HG02870 (cell line): Measurements from ENCODE around the gene LYRM4.

Experiments used
- ATAC-seq: cut with Tn5 transposase; IDR thresholded peaks from one replicate; pipeline ENCODE4 v1.9.1; 2021; ENCODE audit warnings: mild to moderate bottlenecking, moderate library complexity; ENCODE audit not compliant: unreplicated experiment

Gene LYRM4

DNA sequence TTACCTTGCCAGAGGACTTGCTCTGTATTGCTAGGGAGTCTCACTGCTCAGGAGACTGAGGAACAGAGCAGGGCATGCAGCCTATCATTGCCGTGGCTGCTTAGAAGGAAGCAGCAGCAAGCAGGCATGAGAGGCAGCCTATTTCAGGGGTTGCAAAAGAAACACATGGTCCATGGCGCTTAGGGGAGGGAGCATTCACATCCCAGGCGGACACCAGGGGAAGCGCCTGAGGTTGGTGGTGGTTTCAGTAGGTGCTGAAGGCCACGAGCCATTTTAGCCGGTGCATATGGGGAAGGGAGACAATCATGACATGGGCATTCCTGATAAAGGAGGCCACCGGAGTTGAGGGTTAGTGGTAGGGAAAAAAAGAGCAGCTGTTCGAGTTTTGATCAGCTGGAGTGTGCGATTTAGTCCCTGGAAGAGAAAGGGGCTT is 21.5 kb upstream of the LYRM4 start:
- ATAC-seq, result no peak

DNA sequence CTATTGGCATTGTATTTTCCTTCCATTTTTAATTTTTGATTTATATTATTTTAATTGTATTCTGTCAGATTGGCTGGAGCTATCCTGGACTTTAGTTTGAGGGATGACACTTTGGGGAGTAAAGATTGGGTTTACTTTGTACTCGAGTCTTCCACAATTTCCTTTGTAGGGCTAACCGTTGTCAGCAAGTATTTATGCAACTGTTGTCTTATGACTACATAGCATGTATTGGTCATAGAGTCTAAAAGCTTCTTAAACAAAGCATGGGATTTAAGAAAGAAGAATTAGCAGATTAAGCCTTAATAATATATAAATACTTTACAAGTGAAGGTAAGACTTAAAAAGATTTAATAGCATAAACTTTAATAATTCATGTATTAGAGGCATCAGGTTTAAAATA is 20.2 kb upstream of the LYRM4 start:
- no peak for ATAC-seq

DNA sequence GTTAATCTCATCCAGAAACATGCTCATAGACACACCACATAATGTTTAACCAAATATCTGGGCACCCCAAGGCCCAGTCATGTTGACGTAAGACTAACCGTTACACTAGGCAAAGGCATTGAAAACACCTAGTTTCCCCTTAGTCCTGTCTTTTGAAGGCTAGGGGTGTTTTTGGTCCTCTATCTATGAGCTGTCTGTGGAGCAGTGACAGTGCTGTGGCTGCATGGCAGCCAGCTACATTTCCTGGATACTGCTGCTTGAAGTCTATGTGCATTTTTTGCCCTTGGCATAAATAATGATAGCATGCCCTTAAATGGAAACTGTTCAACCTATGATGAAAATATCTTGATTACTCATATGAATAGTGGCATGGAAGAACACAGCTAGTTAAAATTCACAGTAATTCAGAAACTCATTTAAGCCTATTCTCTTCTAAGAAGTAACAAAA is 19.2 kb upstream of the LYRM4 start:
- no peak for ATAC-seq

DNA sequence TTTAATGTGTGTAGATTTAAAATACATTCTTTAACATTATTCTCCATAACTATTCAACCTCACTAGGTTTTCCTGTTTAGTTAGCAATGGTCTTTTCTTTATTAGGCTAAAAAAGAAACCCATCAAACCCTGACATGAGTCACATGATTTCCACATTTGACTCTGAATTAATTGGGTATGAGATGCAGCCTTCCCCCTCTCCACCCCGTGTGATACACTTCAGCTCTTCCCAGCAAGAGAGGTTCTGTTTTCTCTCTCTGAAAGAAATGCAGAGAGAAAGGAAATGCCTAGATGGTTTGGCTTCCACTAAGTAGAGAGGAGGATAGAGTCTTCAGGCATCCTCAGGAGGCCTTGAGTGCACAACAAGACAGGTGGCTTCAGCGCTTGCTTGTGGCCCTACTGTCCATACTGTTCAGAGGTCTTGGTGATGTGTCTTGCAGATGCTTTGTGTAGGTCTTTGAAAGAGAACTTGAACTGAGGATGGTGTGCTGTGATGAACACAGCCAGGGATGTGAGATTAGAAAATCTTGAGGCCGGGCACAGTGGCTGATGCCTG is 17.9 kb upstream of the LYRM4 start:
- no peak for ATAC-seq

DNA sequence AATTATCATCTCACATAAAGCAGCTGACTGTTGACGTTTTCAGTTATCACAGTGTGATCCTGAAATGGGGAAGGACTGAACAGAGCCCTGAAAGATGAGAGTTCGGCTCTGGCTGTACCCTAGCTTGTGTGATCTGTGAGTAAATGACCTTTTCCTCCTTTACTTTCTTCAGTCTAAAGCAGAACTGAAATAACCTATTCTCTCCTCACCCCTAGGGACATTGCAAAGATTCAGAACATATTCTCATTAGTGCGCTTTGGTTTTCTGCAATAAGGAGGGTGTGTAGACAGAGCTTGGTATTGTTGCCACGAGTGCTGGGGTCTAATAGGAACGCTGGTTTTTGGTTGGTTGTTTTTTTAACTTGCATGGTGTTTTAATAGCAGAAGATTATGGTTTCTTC is 17.3 kb upstream of the LYRM4 start:
- ATAC-seq, result peak; percentile 68

DNA sequence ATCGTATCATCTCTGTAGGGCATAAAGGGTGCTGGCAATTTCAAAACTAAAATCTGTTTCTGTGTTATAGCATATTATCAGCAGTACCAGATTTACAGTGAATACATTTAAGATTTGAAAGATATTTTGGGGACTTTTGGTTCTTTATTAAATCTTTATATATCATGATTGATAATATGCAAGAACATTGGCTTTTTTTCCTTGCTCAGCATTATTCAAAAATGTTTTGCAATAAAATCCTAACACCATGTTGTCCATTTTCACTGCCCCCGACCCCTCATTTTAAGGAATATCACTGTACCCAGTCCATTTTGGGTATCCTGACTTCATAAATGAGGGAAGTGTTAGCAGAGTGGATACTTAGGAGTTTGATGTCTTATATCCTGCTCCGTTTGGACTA is 16.8 kb upstream of the LYRM4 start:
- ATAC-seq, result no peak

DNA sequence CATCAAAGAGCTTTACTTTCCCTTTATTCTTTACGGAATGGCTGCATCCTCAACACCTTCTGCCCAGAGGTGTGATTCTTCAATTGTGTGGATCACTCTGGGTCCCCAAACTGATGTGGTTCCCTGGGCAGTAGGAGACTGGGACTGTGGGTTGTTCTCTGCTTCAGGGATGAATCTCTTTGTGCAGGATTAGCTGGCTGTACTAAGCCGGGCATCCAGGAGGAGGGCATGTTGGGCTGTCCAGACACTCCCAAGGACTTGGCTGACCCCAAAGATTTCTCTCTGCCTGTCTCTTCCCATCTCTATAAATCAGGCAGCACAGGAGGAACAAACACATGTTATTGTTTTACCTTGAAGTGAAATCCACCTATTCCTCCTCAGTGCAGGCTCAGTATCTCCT is 15.8 kb upstream of the LYRM4 start:
- ATAC-seq, result no peak

DNA sequence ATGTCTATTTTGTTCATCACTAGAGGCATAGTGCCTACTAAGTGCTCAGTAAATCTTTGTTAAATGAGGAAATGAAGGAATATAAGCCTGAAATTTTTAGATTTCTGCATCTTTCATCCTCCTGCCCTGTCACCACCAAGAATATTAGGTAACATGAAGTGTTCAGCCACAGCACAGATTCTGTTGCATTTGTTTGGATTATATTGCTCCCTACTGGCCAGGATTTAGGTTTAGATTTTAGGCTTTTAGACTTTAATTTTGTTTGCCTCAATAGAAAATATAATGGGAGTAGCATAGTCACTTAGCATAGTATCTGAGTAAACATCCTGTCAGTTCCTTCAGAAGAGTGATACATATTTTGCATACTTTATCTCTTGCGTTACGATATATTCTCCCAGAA is 14.7 kb upstream of the LYRM4 start:
- ATAC-seq, result no peak

DNA sequence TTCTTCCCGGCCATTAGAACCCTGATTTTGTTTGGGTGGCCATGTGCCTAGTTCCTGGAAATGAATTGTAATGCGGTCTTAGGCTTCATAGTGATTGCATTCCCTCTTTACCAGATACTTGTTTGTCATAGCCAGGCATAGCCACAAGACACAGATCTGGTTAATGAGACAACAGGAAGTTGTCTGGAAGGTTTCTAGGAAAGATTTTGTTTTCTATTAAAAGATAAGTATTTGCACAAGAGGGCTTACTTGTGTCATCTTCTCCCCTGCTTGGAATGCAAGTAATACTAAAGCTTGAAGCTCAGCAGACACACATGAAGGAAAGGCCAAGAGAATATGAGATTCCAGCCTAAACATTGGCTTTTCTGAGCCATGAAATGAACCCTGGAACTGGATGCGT is 13.5 kb upstream of the LYRM4 start:
- no peak for ATAC-seq

DNA sequence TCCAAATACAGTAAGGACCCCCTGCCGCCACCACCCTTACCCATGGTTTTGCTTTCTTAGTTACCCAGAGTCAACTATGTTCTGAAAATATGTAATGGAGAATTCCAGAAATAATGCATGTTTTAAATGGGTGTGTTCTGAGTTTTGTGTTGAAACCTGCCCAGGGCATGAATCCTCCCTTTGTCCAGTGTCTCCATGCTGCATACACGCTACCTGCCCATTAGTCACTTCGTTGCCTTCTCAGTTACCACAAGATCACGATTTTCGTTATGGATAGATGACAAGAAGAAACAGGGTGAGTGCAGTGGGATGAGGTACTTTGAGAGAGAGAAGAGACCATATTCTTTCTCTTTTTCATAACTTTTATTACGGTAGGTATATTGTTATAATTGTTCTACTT is 11.2 kb upstream of the LYRM4 start:
- ATAC-seq, result no peak

DNA sequence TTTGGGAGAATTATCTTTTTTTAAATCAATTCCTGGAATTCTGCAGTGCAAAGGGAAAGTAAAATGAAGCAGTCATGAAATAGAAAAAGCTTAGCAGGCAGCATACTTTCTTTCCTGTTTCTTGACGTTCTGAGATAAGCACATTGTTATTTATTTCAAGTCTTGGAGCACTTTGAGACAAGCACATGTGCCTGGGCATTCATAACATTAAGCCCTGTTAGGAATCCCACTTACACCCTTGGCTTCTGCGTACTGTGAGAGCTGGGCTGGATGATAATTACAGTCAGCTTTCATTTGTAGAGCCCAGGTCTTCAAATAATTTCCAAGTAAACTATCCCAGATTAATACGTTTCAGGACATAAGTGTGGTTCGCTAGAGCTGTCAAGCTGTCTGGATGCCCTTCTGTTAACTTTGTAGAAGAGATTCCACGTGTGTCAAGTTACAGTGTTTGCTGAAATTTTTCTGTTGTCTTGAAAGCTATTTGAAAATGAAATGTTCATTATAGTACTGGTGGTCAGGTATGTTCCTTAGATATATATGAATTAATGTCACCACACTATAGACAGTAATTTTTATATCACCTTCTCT is 9.4 kb upstream of the LYRM4 start:
- no peak for ATAC-seq

DNA sequence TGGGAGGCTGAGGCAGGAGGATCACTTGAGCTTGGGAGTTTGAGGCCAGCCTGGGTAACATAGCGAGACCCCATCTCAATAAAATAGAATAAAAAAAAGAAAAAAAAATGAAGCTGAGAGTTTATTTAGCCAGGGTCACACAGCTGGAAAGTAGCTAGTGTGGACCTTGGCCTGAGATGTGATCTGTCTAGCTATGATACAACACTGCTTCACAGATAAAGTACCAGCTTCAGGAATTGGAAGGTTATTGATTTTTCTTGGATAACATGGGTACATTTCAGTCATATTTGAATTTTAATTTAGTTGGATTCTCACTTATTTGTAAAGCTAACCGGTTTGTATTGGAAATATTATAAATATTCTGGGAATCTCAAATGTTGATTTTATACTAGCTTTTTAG is 5.7 kb upstream of the LYRM4 start:
- ATAC-seq, result no peak

DNA sequence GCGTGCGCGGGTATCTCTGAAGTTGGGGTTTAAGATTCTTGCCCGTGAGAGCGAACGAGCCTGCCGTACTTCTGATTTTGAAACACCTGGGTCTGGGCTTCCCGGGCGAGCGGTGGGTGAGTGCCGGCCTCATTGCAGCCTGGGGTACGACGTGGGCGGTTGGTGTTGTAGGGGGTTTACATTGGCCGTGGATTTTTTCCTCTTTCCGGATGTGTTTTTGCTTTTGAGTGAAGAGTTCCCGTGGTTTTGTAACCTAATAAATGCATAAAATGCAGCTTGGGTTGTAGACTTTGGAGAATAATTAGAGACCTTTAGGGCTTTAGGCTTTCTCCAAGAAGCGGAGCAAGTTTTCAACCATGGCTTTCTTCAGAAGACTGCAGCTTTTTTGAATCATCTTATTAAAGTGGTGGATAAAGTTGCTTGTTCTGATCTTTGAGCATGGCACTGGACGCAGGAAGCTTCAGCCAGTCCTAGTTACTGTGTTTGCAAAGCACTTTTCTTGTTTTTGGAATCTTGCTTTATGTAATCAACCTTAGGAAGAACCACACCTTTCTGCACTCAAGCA is 877 bp upstream of the LYRM4 start:
- no peak for ATAC-seq

DNA sequence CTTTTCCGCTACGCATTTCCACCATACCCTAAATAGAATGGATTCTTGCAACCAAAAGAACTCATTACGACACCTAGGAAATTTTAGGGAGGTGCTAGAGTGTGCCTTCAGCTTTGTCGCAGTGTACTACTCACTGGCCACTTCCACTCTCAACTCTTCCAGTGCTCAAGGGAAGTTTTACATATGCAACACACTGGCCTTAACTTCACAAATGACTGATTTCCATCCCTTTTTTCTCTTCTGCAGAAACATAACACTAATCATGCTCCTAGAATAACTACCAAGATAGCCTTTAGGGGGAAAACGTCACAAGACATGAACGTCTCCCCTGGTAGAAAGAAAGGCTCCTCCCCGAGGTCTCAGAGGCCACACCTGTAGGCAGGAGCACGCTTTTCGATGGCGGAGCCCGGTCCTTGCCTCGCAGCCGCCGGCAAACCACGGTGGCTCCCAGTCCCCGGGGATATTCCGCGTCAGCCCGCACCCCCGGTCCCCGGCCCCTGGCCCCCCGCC is 584 bp downstream of the LYRM4 start:
- ATAC-seq, result peak; percentile 74

DNA sequence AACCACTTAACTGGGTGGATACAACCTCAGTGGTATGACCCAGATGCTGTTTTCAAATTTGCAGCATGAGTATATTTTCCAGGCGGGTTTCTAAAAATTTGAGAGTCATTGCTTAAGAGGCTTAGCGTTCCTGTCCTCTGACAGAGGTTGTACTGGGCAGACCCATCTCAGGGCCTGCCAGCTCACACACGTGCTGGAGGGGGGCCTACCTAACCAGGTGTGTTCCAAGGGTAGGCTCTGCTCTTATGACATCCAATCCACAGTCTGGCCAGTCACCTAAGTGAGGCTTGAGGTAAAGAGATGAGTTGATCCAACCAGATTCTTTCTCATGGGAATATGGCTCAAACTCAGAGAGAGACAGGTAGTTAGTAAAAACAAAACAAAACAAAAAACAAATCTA is 1.3 kb downstream of the LYRM4 start:
- ATAC-seq, result no peak

DNA sequence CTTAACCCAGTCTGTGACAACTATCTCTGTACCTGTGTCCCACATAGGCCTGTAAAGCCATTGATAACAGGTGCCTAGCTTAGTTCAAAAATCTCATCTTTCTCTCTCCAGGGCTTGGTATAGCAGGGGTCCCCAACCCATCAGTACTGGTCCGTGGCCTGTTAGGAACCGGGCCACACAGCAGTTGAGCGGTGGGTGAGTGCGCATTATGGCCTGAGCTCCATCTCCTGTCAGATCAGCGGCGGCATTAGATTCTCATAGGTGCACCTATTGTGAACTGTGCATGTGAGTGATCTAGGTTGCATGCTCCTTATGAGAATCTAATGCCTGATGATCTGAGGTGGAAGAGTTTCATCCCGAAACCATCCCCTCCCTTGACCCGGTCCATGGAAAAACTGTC is 3.4 kb downstream of the LYRM4 start:
- ATAC-seq, result no peak

DNA sequence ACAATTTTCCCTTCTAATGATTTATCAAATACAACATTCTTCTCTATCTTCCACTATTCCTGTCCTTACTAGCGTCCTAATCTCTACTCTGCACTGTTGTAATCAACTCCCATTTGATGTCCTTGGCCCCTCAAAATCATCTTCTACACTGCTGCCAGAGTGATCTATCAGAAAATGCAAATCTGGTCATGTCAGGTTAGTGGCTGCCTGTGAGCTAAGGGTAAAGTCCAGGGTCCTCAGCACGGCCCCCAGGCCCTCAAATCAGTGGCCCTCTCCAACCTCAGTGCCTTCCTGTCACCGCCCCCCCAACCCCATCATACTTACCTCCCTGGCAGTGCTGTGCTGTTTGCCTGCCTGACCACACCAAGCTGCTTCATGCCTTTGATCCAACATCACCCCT is 3.8 kb downstream of the LYRM4 start:
- no peak for ATAC-seq

DNA sequence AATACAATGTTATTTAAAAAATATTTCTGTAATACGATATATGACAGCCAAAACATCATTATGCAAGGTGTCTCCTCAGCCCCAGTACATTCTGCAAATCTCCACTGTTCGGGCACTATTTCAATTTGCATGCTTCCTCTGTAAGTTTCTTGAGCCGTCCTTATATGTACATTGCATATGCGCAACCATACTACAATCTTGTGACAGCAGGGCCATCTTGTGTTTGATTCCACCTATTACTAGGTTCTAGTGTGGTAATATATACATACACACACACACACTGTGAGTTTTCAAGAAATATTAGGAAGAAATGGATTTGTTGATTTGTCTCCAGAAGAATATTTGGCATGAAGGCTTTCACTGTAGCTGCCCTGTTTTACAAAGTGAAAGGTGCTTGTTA is 9.8 kb downstream of the LYRM4 start:
- ATAC-seq, result no peak

DNA sequence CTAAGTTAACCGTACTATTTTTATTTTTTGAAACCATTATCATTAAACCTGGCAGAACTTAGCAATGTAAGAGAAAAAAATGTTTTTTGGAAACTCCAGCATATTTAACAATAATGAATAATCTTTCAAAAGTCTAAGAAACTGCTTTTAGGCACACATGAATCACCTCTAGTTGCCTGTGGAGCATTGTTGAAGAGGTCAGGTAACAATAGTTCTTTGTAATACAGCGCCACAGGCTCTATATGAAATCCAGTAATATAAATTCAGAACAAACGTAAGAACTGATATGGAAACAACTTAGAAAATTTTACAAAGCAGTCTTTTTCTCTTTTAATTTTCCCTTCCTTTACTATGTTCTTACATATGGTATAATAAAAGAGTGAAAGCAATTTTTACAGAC is 10.3 kb downstream of the LYRM4 start:
- no peak for ATAC-seq

DNA sequence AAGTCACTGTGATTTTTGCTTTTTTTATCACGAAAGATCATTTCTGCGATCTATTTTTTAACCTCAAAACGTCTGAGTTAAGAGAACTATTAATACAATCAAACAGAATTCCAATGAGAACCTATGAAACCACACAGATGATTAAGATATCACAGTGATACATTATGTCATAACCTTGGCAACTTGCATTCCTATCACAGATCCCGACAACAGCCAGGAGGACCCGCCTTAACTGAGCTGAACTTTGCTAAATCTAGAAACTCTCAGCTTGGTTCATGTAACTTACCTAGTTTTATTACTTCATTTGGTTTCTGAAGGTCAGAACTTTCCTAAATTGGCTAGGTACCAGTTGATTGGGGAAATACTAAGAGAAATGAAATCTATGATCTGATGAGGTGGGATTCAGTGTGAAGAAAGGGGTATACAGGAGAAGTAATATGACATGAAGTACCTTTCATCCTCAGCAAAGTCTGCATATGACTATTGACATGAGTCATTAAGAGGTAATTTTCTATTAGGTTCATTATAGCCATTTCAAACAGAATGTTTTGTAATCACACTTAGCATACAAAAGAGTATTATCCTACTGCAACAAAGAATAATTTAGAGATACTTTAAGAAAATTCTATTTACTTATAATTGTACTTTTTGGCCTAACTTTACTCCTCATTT is 11.2 kb downstream of the LYRM4 start:
- ATAC-seq, result no peak

DNA sequence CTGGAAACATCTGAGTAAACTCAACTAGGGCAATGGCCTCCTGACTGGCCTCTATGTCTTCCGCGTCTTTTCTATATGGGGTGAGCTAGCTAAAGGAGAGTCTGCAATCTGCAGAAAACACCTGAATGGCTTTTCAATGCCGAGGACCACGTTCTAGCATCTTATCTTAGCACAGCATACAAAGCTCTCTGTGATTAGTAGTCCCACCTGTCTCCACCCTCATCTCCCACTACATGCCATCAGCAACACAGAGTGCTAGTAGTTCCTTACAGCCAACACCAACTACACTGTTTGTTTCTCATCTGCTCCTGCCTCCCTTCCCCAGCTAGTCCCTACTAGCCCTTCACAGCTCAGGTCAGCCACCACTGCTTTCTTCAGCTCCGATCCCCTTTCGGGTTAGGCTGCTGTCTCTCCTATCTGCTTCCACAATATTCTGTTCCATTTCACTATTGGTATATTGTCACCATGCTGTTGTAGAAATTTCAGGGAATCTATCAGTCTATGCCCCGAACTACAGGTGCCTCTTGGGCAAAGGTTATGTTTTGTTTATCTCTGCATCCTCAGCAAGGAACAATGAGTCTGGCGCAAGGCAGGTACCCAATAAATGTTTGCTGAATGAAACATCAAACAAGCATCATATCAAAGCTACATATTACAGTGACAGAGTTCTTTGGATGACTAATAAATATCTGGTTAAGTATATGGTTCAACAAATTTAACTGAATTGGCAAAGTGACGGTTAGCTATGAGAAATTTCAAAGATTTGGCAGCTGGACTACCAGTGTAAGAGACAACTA is 12.2 kb downstream of the LYRM4 start:
- ATAC-seq, result no peak
